GM21723 (cell line): Measurements from ENCODE around the gene ZNF133.

ENCODE experiments used
- ATAC-seq: cut with Tn5 transposase; IDR thresholded peaks from one replicate; pipeline ENCODE4 v1.9.1; 2021; ENCODE audit warnings: mild to moderate bottlenecking, moderate library complexity; ENCODE audit not compliant: unreplicated experiment

Gene ZNF133

DNA sequence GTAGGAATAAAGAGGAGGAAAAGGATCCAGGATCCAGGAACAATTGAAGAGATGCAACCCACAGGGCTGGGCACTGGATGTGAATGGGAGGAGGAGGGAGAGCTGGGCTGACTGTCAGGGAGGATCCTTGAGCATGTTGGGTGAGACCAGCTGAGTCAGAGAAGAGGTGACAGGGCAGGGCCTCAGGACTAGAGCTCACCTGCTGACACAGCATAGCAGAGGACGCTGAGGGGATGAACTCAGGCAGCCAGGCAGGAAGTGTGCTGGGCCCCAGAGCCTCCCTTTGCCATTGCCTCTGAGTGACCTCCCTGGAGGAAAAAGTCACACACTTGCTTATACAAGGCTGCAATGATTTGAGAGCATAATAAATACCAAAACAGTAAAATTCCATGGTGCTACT lies 72.3 kb downstream of the ZNF133 start:
- no peak for ATAC-seq

DNA sequence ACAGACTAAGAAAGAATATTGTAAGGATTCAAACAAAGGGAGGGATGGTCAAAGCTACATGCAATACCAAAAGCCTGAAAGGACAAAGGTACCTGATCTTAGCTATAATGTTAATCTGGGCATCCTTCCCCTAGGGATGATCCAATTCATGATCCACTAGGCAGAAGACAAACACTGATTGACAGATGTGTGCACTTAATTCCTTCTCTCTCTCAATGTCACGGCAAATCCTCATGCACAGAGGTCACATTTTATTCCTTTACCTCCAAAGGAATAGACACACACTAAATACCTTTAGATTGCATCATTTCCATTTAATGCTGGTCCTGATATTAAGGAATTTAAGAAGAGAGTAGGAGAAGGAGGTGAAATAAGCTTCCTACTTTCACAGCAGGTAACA lies 73.4 kb downstream of the ZNF133 start:
- ATAC-seq, result no peak

DNA sequence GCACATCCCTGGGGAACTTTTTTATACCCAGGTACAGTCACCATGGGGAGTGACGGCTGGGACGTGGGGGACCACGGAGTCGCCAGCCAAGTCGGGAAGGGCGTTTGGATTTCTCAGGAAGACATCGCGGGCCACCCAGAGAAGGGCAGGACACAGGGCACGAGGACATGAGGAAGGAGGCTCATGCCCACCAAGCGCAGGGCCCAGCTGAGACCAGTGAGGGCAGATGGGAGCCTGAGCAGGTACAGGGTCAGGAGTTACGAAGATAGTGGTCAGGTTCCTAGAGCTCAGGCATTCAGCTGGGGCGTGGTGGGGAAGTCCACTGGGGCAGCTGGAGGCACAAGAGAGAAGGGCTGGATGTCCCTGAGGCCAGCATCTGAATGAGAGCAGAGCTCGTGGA lies 74.6 kb downstream of the ZNF133 start:
- ATAC-seq, result no peak

DNA sequence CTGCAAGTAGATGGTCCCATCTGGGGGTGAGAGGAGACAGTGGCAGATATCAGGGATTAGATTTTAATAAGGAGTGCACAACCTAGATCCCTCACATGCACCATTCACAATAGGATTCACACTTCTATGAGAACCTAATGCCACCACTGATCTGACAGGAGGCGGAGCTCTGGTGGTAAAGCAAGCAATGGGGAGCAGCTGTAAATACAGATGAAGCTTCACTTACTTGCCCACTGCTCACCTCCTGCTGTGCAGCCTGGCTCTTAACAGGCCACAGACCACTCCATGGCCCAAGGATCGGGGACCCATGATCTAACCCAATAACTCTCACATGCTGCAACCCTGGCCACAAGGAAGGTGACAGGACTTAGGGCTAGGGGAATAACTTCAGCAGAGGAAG lies 75.4 kb downstream of the ZNF133 start:
- no peak for ATAC-seq

DNA sequence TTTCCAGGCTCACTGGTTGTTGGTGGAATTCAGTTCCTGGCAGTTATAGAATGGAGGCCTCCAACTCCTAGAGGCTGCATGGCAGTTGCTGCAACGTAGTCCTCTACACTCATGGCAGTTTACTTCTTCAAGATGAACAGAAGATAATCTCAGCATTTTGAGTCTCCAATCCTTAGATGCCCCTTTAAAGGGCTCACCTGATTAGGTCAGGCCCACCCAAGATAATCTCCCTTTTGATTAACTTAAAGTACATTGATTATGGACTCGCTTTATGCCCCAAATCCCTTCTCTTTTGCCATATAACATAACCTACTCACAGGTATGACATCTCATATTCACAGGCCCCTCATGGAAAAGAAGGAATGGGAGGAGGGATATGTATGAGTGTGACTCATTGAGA lies 76.4 kb downstream of the ZNF133 start:
- no peak for ATAC-seq
